ENCODE measurements around the gene TTC13. TPM values are rescaled to one million over a fixed set of nuclear protein-coding genes. Genes with fewer than 3 reads are reported as not detected.

TTC13 gene
- total RNA-seq, 4 donors from 2014 or later, result 16.0 to 36.0 (median 22.7) TPM

DNA sequence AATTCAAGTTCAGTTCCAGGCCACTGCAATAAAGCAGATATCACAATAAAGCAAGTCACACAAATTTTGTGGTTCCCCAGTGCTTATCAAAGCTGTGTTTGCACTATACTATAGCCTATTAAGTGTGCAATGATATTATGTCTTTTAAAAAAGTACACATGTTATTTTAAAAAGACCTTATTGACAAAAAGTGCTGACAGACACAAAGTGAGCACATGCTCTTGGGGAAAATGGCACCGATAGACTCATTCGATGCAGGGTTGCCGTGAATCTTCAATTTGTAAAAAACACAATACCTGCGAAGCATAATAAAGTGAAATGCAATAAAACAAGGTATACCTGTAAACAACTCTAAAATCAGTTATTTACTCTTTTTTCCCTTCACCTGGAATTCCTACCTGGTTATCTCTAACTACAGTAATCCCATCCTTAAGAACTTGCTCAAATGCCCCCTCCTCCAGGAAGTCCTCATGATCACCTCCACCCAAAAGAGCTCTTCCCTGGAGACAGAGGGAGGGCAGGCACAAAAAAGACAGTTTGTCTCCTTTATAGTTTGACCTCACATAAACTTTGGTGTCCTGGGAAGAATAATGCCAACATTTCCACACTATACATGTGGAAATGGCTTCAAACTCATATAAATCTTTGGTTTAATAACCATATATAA lies 100.6 kb downstream of the TTC13 start:
- H3K9me3 ChIP-seq, result no peaks in the 10 kb centered on the region
- H3K27me3 ChIP-seq, result peaks cover 0 to 6% (median 0%) of the 10 kb centered on the region in 3 donors
- in situ Hi-C loops (cut with MboI; ENCODE audit: low sequenced_read_pairs in 4 of 4), result no loop called here
- H3K4me1 ChIP-seq, result peaks cover under 1 to 3% of the 10 kb centered on the region in 2 donors
- no peak overlapping the region for H3K27ac ChIP-seq
- ATAC-seq (no peak), DNase-seq (no peak)
- intact Hi-C loops (cut with DNase I; ENCODE audit: low total_unique reads), result no loop called here
- TF ChIP-seq, protein P1, sequence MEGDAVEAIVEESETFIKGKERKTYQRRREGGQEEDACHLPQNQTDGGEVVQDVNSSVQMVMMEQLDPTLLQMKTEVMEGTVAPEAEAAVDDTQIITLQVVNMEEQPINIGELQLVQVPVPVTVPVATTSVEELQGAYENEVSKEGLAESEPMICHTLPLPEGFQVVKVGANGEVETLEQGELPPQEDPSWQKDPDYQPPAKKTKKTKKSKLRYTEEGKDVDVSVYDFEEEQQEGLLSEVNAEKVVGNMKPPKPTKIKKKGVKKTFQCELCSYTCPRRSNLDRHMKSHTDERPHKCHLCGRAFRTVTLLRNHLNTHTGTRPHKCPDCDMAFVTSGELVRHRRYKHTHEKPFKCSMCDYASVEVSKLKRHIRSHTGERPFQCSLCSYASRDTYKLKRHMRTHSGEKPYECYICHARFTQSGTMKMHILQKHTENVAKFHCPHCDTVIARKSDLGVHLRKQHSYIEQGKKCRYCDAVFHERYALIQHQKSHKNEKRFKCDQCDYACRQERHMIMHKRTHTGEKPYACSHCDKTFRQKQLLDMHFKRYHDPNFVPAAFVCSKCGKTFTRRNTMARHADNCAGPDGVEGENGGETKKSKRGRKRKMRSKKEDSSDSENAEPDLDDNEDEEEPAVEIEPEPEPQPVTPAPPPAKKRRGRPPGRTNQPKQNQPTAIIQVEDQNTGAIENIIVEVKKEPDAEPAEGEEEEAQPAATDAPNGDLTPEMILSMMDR (IDR thresholded peaks at IDR 0.05 in 4 of 5, conservative IDR thresholded peaks at IDR 0.05 in 1 of 5), result no peak
- no peak overlapping the region for H3K4me3 ChIP-seq
- H3K36me3 ChIP-seq, result no peaks in the 10 kb centered on the region

DNA sequence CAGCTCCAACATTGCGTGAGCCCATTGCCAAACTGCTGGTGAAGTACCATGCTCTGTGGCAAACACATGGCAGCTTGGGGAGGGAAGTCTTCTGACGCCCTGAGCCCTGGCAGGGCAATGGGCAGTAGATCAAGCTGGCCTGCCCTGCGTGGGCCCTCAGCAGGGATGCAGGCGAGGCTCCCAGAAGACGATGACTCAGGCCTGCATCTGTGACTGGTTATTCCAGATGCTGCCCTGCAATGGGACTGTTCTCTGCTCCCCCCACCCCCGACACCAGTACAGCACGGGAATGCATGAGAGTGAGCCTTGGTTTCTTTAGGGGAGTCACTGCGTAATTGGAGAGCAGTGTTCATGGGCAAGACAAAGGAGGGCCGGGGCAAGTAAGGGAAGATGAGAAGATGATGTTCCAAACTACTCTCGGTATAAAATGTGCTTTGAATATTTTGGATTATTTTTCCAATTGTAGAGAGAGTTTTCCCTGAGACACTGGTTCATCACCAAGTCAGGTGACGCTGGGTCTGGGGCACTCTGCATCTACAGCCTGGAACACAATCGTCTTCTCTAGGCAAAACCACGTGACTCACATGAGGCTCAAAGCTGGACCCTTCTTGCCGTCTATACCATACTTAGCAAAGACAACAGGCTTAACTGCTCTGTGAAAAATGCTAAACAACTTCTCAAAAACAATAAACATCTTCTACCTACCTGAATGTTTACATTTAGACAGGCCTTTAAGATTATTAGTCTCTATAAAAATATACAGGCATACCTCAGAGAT lies 101.3 kb downstream of the TTC13 start:
- DNase-seq (no peak), ATAC-seq (no peak)
- in situ Hi-C loops (cut with MboI; ENCODE audit: low sequenced_read_pairs in 4 of 4), result no loop called here
- H3K27me3 ChIP-seq, result peaks cover 0 to 3% (median 0%) of the 10 kb centered on the region in 3 donors
- no peak overlapping the region for H3K4me3 ChIP-seq
- intact Hi-C loops (cut with DNase I; ENCODE audit: low total_unique reads), result no loop called here
- no peaks in the 10 kb centered on the region for H3K9me3 ChIP-seq
- TF ChIP-seq, protein P1 (IDR thresholded peaks at IDR 0.05 in 4 of 5, conservative IDR thresholded peaks at IDR 0.05 in 1 of 5), result no peak
- TF ChIP-seq POLR2A (IDR thresholded peaks at IDR 0.05), result no peak
- H3K27ac ChIP-seq, result no peak overlapping the region
- H3K4me1 ChIP-seq, result peaks cover 3 to 5% of the 10 kb centered on the region in 2 donors
- no peaks in the 10 kb centered on the region for H3K36me3 ChIP-seq

GRCh38 chr1:230876660-230877059 lies 102.0 kb downstream of the TTC13 start:
- in situ Hi-C loops (cut with MboI; ENCODE audit: low sequenced_read_pairs in 4 of 4) (no loop called here), intact Hi-C loops (cut with DNase I; ENCODE audit: low total_unique reads) (no loop called here)
- H3K4me1 ChIP-seq, result peaks cover 3 to 5% of the 10 kb centered on the region in 2 donors
- H3K27ac ChIP-seq, result no peak overlapping the region
- H3K9me3 ChIP-seq, result no peaks in the 10 kb centered on the region
- no peaks in the 10 kb centered on the region for H3K36me3 ChIP-seq
- DNase-seq (no peak), ATAC-seq (no peak)
- no peak overlapping the region for H3K4me3 ChIP-seq
- H3K27me3 ChIP-seq, result no peaks in the 10 kb centered on the region
- TF ChIP-seq, protein P1 (IDR thresholded peaks at IDR 0.05 in 4 of 5, conservative IDR thresholded peaks at IDR 0.05 in 1 of 5), result no peak
- no peak for TF ChIP-seq POLR2A (IDR thresholded peaks at IDR 0.05)

- TF ChIP-seq, protein P1 (IDR thresholded peaks at IDR 0.05 in 4 of 5, conservative IDR thresholded peaks at IDR 0.05 in 1 of 5), result no peak
- TF ChIP-seq POLR2A (IDR thresholded peaks at IDR 0.05), result no peak
- ATAC-seq (no peak), DNase-seq (no peak)
- Histone ChIP-seq H3K9me3 (no peaks in the 10 kb centered on the region), H3K27ac (no peak overlapping the region), H3K36me3 (no peaks in the 10 kb centered on the region), H3K4me1 (peaks cover 3 to 5% of the 10 kb centered on the region in 2 donors), H3K27me3 (no peaks in the 10 kb centered on the region), H3K4me3 (no peak overlapping the region)
- in situ Hi-C loops (cut with MboI; ENCODE audit: low sequenced_read_pairs in 4 of 4), result no loop called here
- intact Hi-C loops (cut with DNase I; ENCODE audit: low total_unique reads), result no loop called here
Measured at GRCh38 chr1:230875370-230875769, 103.3 kb downstream of the TTC13 start.
